IMR-90 (cell line): ENCODE results near the gene SERPINB1. TPM values are rescaled to one million over a fixed set of nuclear protein-coding genes. Genes with fewer than 3 reads are reported as not detected.

Experiments
- ATAC-seq: fragments of 200-7000 bp; cut with Tn5 transposase; 2 replicates; pipeline ENCODE4 v1.9.1; 2020; ENCODE audit warnings: low read depth, mild to moderate bottlenecking, moderate library complexity
- BruUV-seq: library from RNA; stranded (reverse); fragments of 400-500 nt; replicated peaks from 2 replicates; lab custom pipeline; 2021; lab: Mats Ljungman, UMichigan
- CTCF ChIA-PET: fragments of 300-600 bp; formaldehyde crosslinking; extraction: SDS; loops from one replicate; lab custom pipeline; 2021; ENCODE audit warnings: antibody characterized with exemption; lab: Yijun Ruan, JAX
- POLR2A ChIA-PET: fragments of 300-600 bp; sonication (Branson Sonifier 250); formaldehyde crosslinking; loops from one replicate; lab custom pipeline; 2022; ENCODE audit warnings: antibody characterized with exemption; ENCODE audit not compliant: unreplicated experiment; lab: Charles Lee
- DNase-seq: peaks from one replicate; pipeline ENCODE4 v3.0.0; 2013
- H2AFZ ChIP-seq: replicated peaks from 2 replicates; pipeline ENCODE3; 2013; ENCODE audit warnings: low read length, mild to moderate bottlenecking; ENCODE audit not compliant: poor library complexity
- H2AK5ac ChIP-seq: 2 replicates; pipeline ENCODE4 v1.6.1; 2013; ENCODE audit warnings: low read depth, low read length, inconsistent platforms
- H2AK9ac ChIP-seq: replicated peaks from 2 replicates; pipeline ENCODE3; 2013; ENCODE audit warnings: mild to moderate bottlenecking, low read depth, low read length, moderate library complexity; ENCODE audit not compliant: poor library complexity
- H2BK120ac ChIP-seq: 2 replicates; pipeline ENCODE4 v1.6.1; 2013; ENCODE audit warnings: low read depth, low read length, inconsistent platforms
- H2BK15ac ChIP-seq: 3 replicates; pipeline ENCODE4 v1.6.1; 2013; ENCODE audit warnings: low read depth, low read length, inconsistent platforms
- H2BK20ac ChIP-seq: 2 replicates; pipeline ENCODE4 v1.6.1; 2013; ENCODE audit warnings: low read depth, mild to moderate bottlenecking, inconsistent platforms, low read length, moderate library complexity
- H2BK5ac ChIP-seq: 2 replicates; pipeline ENCODE4 v1.6.1; 2013; ENCODE audit warnings: mild to moderate bottlenecking, low read depth, low read length, inconsistent platforms; ENCODE audit not compliant: poor library complexity, severe bottlenecking
- H3K14ac ChIP-seq: replicated peaks from 2 replicates; pipeline ENCODE4 v1.6.1; 2013; ENCODE audit warnings: low read depth, low read length, inconsistent platforms
- H3K18ac ChIP-seq: 2 replicates; pipeline ENCODE4 v1.6.1; 2013; ENCODE audit warnings: low read depth, low read length, control low read depth
- H3K23ac ChIP-seq: 2 replicates; pipeline ENCODE4 v1.6.1; 2013; ENCODE audit warnings: low read depth, low read length, inconsistent platforms
- H3K27ac ChIP-seq: 2 replicates; pipeline ENCODE4 v1.5.1; 2013; ENCODE audit warnings: mild to moderate bottlenecking, control low read depth, low read length; ENCODE audit not compliant: insufficient read depth
- H3K27me3 ChIP-seq: 2 replicates; pipeline ENCODE4 v1.6.1; 2013; ENCODE audit warnings: low read length; ENCODE audit not compliant: control insufficient read depth, insufficient read depth
- H3K36me3 ChIP-seq: 2 replicates; pipeline ENCODE4 v1.6.1; 2013; ENCODE audit warnings: low read length, mixed read lengths; ENCODE audit not compliant: control insufficient read depth, insufficient read depth
- H3K4ac ChIP-seq: 2 replicates; pipeline ENCODE4 v1.6.1; 2013; ENCODE audit warnings: low read depth, low read length, inconsistent platforms
- H3K4me1 ChIP-seq: 2 replicates; pipeline ENCODE4 v1.6.1; 2013; ENCODE audit warnings: low read length, mixed read lengths; ENCODE audit not compliant: control insufficient read depth, insufficient read depth
- H3K4me2 ChIP-seq: 2 replicates; pipeline ENCODE4 v1.6.1; 2013; ENCODE audit warnings: low read depth, mild to moderate bottlenecking, control low read depth, low read length, moderate library complexity
- H3K4me3 ChIP-seq: 2 replicates; pipeline ENCODE4 v1.5.1; 2013; ENCODE audit warnings: low read depth, mild to moderate bottlenecking, control low read depth, low read length, moderate library complexity; ENCODE audit not compliant: insufficient read depth
- H3K56ac ChIP-seq: 2 replicates; pipeline ENCODE4 v1.6.1; 2013; ENCODE audit warnings: low read length, inconsistent platforms; ENCODE audit not compliant: insufficient read depth; ENCODE audit errors: extremely low read depth
- H3K79me1 ChIP-seq, 2 experiments: 2 replicates each; pipeline ENCODE4 v1.6.1; 2013; ENCODE audit warnings: low read length in 2 of 2, inconsistent platforms in 1 of 2, low read depth in 1 of 2
- H3K9ac ChIP-seq: 2 replicates; pipeline ENCODE4 v1.6.1; 2013; ENCODE audit warnings: low read depth, low read length, control low read depth
- H3K9me1 ChIP-seq: 2 replicates; pipeline ENCODE4 v1.6.1; 2013; ENCODE audit warnings: low read length, inconsistent platforms; ENCODE audit not compliant: insufficient read depth
- H3K9me3 ChIP-seq: 2 replicates; pipeline ENCODE4 v1.6.1; 2013; ENCODE audit warnings: low read length; ENCODE audit not compliant: control insufficient read depth, insufficient read depth
- H4K20me1 ChIP-seq: 2 replicates; pipeline ENCODE4 v1.6.1; 2013; ENCODE audit warnings: low read length, inconsistent platforms; ENCODE audit not compliant: insufficient read depth
- H4K5ac ChIP-seq: 2 replicates; pipeline ENCODE4 v1.6.1; 2013; ENCODE audit warnings: mild to moderate bottlenecking, low read depth, low read length, control low read depth
- H4K8ac ChIP-seq, 2 experiments: 2 replicates each; pipeline ENCODE4 v1.6.1; 2013; ENCODE audit warnings: low read depth in 2 of 2, low read length in 2 of 2, control low read depth in 1 of 2, inconsistent platforms in 1 of 2
- H4K91ac ChIP-seq: 2 replicates; pipeline ENCODE4 v1.6.1; 2013; ENCODE audit warnings: low read depth, low read length, inconsistent platforms; ENCODE audit not compliant: insufficient read depth
- CTCF ChIP-seq: conservative IDR thresholded peaks from 2 replicates; pipeline ENCODE4 v1.5.1; 2012; ENCODE audit warnings: mild to moderate bottlenecking, low read depth, low read length, improper control_type of control experiment
- ELK1 ChIP-seq: fragments of 150-350 bp; IDR thresholded peaks from 2 replicates; pipeline ENCODE4 v1.6.1; 2016; ENCODE audit warnings: low read depth, mild to moderate bottlenecking, low read length, moderate library complexity, borderline replicate concordance
- FOS ChIP-seq: fragments of 150-350 bp; IDR thresholded peaks from 2 replicates; pipeline ENCODE4 v1.6.1; 2016; ENCODE audit warnings: low read depth, low read length
- MAZ ChIP-seq: IDR thresholded peaks from 2 replicates; pipeline ENCODE4 v1.6.1; 2012; ENCODE audit warnings: low read depth, mild to moderate bottlenecking, low read length, improper control_type of control experiment, moderate library complexity, borderline replicate concordance
- MXI1 ChIP-seq: IDR thresholded peaks from 2 replicates; pipeline ENCODE4 v1.6.1; 2012; ENCODE audit warnings: low read depth, mild to moderate bottlenecking, low read length, moderate library complexity, borderline replicate concordance
- NFE2L2 ChIP-seq: fragments of 150-350 bp; IDR thresholded peaks from 2 replicates; pipeline ENCODE4 v1.6.1; 2016; ENCODE audit warnings: low read depth, mild to moderate bottlenecking, low read length
- SMC3 ChIP-seq: fragments of 150-350 bp; IDR thresholded peaks from 2 replicates; pipeline ENCODE4 v1.6.1; 2016; ENCODE audit warnings: low read depth, mild to moderate bottlenecking, antibody characterized with exemption, low read length, moderate library complexity
- USF2 ChIP-seq: fragments of 150-350 bp; IDR thresholded peaks from 2 replicates; pipeline ENCODE4 v1.6.1; 2017; ENCODE audit warnings: mild to moderate bottlenecking, antibody characterized with exemption, low read length, low read depth
- WGBS, 2 experiments: methylation state at CpG; one replicate each; pipeline versions ENCODE4 v1.1.5 to v1.1.7; 2013; ENCODE audit warnings: missing lambda C conversion rate in 2 of 2; ENCODE audit not compliant: insufficient read length in 1 of 2; ENCODE audit errors: extremely low coverage in 2 of 2; 5-methylcytosine and 5-hydroxymethylcytosine counted together
- dilution Hi-C: fragments of 300-500 bp; cut with HindIII; formaldehyde crosslinking; loops from one replicate; pipeline ENCODE4 v1.14.3; 2018; ENCODE audit warnings: low sequenced_read_pairs; ENCODE audit not compliant: unreplicated experiment
- in situ Hi-C: fragments of 300-500 bp; cut with MboI; formaldehyde crosslinking; loops from 3 replicates; pipeline ENCODE4 v1.14.3; 2019; ENCODE audit warnings: low sequenced_read_pairs, inconsistent platforms, mixed read lengths
- intact Hi-C: fragments of 100-400 bp; cut with micrococcal nuclease; formaldehyde crosslinking; loops from 2 replicates; pipeline ENCODE4 v1.10.0; 2022
- polyA plus RNA-seq, 3 experiments: library from polyadenylated mRNA; depleted of rRNA; stranded (reverse); fragments of >200 nt; gene quantifications; 2 replicates each; pipeline ENCODE4 v1.2.3, GENCODE V29; 2012; ENCODE audit warnings: low replicate concordance in 1 of 3
- total RNA-seq: library from RNA; depleted of rRNA; stranded (reverse); fragments of >200 nt; gene quantifications from 2 replicates; pipeline ENCODE4 v1.2.3, GENCODE V29; 2012

SERPINB1 gene
- total and polyA plus RNA-seq, 2 of the 4 experiments (the other 2 are of a cell fraction): 6.1 to 9.1 TPM

GRCh38 chr6:2784930-2785329, 56.7 kb downstream of the SERPINB1 start:
- Histone ChIP-seq H3K56ac (no peak overlapping the region), H3K4ac (no peak overlapping the region; the same call in 1 of the 2 replicates), H3K4me2 (no peak overlapping the region), H2BK15ac (no peak overlapping the region), H3K18ac (no peak overlapping the region), H3K9me1 (peaks cover 23% of the 10 kb centered on the region), H2BK120ac (no peak overlapping the region), H2BK20ac (no peak overlapping the region), H2AK9ac (no peak overlapping the region), H4K20me1 (peaks cover 13% of the 10 kb centered on the region), H2AK5ac (no peak overlapping the region), H3K79me1 (peaks cover 55 to 80% of the 10 kb centered on the region in 2 experiments), H3K9me3 (no peaks in the 10 kb centered on the region), H3K14ac (no peak overlapping the region), H3K4me3 (no peak overlapping the region), H4K5ac (no peak overlapping the region), H3K36me3 (peaks cover 36% of the 10 kb centered on the region), H4K8ac (no peak overlapping the region), H3K23ac (no peak overlapping the region), H4K91ac (no peak overlapping the region), H3K27me3 (no peaks in the 10 kb centered on the region), H2AFZ (peak overlapping the region; percentile 24), H3K9ac (no peak overlapping the region), H3K4me1 (peaks cover 13% of the 10 kb centered on the region), H2BK5ac (no peak overlapping the region), H3K27ac (no peak overlapping the region)
- intact Hi-C loops: no loop called here
- ChIA-PET CTCF (no interaction called here), POLR2A (no interaction called here)
- BruUV-seq: no TSS peak
- dilution Hi-C loops: no loop called here
- no peak for DNase-seq
- ATAC-seq: no peak
- in situ Hi-C loops: no loop called here
- 93% methylated on average over 2 of the region's 7 CpGs; no CpG with 5 or more reads in 1 of the 2 experiments for WGBS, 2 experiments
- TF ChIP-seq ELK1 (no peak), FOS (no peak), NFE2L2 (no peak), MAZ (no peak), USF2 (no peak), CTCF (no peak), SMC3 (no peak), MXI1 (no peak)
